Mesothelial cell of epicardium (in vitro differentiated cells): ENCODE data around the gene PRKG2. TPM values are rescaled to one million over a fixed set of nuclear protein-coding genes. Genes with fewer than 3 reads are reported as not detected.

Source experiments
- DNase-seq, 2 experiments: peaks; one replicate each; pipeline ENCODE4 v3.0.0; 2021; ENCODE audit warnings: low spot score in 2 of 2; ENCODE audit not compliant: unreplicated experiment in 2 of 2
- H3K27ac Mint-ChIP-seq: 2 replicates; pipeline ENCODE4 v1.8.0; 2021; ENCODE audit warnings: mixed read lengths
- H3K27me3 Mint-ChIP-seq: 2 replicates; pipeline ENCODE4 v1.8.0; 2021; ENCODE audit warnings: low read depth, mixed read lengths
- H3K36me3 Mint-ChIP-seq: 2 replicates; pipeline ENCODE4 v1.8.0; 2021; ENCODE audit warnings: mixed read lengths
- H3K4me1 Mint-ChIP-seq: 2 replicates; pipeline ENCODE4 v1.8.0; 2021; ENCODE audit warnings: mixed read lengths
- H3K4me3 Mint-ChIP-seq: 2 replicates; pipeline ENCODE4 v1.8.0; 2021; ENCODE audit warnings: mild to moderate bottlenecking, moderate library complexity, mixed read lengths
- H3K9me3 Mint-ChIP-seq: 2 replicates; pipeline ENCODE4 v1.8.0; 2021; ENCODE audit warnings: mixed read lengths
- CTCF ChIP-seq: fragments of 200-600 bp; sonication (generic); IDR thresholded peaks from one replicate; pipeline ENCODE4 v1.5.0; 2021; ENCODE audit warnings: antibody characterized with exemption; ENCODE audit not compliant: unreplicated experiment
- total RNA-seq: library from RNA; stranded (reverse); gene quantifications from 3 replicates; pipeline ENCODE4 v1.2.1, GENCODE V29; 2021

The PRKG2 gene
- total RNA-seq, 1 donor from 2014 or later: 0.83 TPM

- peaks cover 62% of the 10 kb centered on the region for H3K27me3 Mint-ChIP-seq
- no peak for DNase-seq
- no peak overlapping the region for H3K4me3 Mint-ChIP-seq
- no peaks in the 10 kb centered on the region for H3K36me3 Mint-ChIP-seq
- H3K4me1 Mint-ChIP-seq: no peaks in the 10 kb centered on the region
- no peak for TF ChIP-seq CTCF
- H3K27ac Mint-ChIP-seq: no peak overlapping the region
- no peaks in the 10 kb centered on the region for H3K9me3 Mint-ChIP-seq
Observed at GRCh38 chr4:81060587-81061343, 154.3 kb downstream of the PRKG2 start.

- Mint-ChIP-seq H3K9me3 (no peaks in the 10 kb centered on the region), H3K4me1 (no peaks in the 10 kb centered on the region), H3K4me3 (no peak overlapping the region), H3K36me3 (no peaks in the 10 kb centered on the region), H3K27ac (no peak overlapping the region), H3K27me3 (peaks cover 66% of the 10 kb centered on the region)
- no peak for TF ChIP-seq CTCF
- DNase-seq: no peak
Observed at GRCh38 chr4:81058621-81059020, 156.4 kb downstream of the PRKG2 start.

GRCh38 chr4:81052119-81053068, 162.6 kb downstream of the PRKG2 start:
- peak; percentile 66 for TF ChIP-seq CTCF
- H3K9me3 Mint-ChIP-seq: no peaks in the 10 kb centered on the region
- H3K4me1 Mint-ChIP-seq: peaks cover 8% of the 10 kb centered on the region
- no peak overlapping the region for H3K4me3 Mint-ChIP-seq
- DNase-seq: peak; percentile 38 to 71
- H3K36me3 Mint-ChIP-seq: no peaks in the 10 kb centered on the region
- H3K27me3 Mint-ChIP-seq: peaks cover 66% of the 10 kb centered on the region
- no peak overlapping the region for H3K27ac Mint-ChIP-seq

GRCh38 chr4:81049907-81050306, 165.1 kb downstream of the PRKG2 start:
- Mint-ChIP-seq H3K9me3 (peaks cover 3% of the 10 kb centered on the region), H3K27me3 (peaks cover 79% of the 10 kb centered on the region), H3K4me1 (peaks cover 8% of the 10 kb centered on the region), H3K4me3 (no peak overlapping the region), H3K27ac (no peak overlapping the region), H3K36me3 (no peaks in the 10 kb centered on the region)
- no peak for DNase-seq
- no peak for TF ChIP-seq CTCF

- Mint-ChIP-seq H3K4me3 (no peak overlapping the region), H3K27ac (no peak overlapping the region), H3K4me1 (peaks cover 8% of the 10 kb centered on the region), H3K27me3 (peaks cover 79% of the 10 kb centered on the region), H3K9me3 (peaks cover 7% of the 10 kb centered on the region), H3K36me3 (no peaks in the 10 kb centered on the region)
- no peak for TF ChIP-seq CTCF
- no peak for DNase-seq
Observed at GRCh38 chr4:81049330-81049729, 165.7 kb downstream of the PRKG2 start.
